Activated CD8-positive, alpha-beta memory T cell treated with anti-CD3 and anti-CD28 coated beads, Interleukin-2, amount 50 U/mL, for 24 hours (primary cell): ENCODE measurements around the gene CTTNBP2NL.
A peak's percentile ranks its signal among the peaks of the same experiment; 100 is the strongest.
"Not testable (repeated sequence)": the region's sequence is repeated elsewhere in the genome, so short reads cannot be mapped to it uniquely, and the experiment has no call there.

Experiments
- DNase-seq: peaks from one replicate; pipeline ENCODE4 v3.0.0-alpha.2; 2020; ENCODE audit errors: extremely low read depth

CTTNBP2NL gene

GRCh38 chr1:112386731-112387346, 9.2 kb upstream of the CTTNBP2NL start:
- no peak for DNase-seq

DNA sequence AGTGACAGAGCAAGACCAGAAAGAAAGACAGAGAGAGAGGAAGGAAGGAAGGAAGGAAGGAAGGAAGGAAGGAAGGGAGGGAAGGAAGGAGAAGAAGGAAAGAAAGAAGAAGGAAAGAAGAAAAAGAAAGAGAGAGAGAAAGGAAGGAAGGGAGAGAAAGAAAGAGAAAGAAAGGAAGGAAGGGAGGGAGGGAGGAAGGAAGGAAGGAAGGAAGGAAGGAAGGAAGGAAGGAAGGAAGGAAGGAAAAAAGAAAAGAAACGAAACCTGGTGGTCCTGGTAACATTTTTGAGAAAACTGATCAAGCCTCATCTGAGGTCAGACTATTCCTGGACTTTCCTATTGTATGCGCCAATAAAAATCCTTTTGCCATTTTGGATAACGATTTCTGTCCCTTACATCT, 8.2 kb upstream of the CTTNBP2NL start:
- DNase-seq: no peak

GRCh38 chr1:112388436-112388835, 7.6 kb upstream of the CTTNBP2NL start:
- no peak for DNase-seq

DNA sequence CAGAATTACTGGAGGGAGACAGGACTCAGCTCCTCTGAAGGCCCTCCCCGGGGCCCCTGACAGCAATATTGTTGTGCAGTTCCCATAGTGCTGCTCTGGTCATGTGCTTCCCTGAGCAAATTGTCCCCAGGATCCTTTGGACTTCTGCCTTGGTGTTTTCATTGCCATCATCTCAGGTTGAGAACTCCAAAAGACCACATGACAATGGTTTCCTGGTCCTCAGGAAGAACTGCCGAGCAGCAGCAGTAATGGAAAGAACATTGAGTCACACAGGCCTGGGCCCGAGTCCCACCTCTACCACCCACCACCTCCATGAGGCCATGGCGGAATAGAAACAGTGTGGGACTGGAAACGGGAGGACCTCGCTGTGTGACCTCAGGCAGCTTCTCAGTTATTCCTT, 6.3 kb upstream of the CTTNBP2NL start:
- DNase-seq: no peak

GRCh38 chr1:112390335-112390734, 5.7 kb upstream of the CTTNBP2NL start:
- DNase-seq: not testable (repeated sequence)

GRCh38 chr1:112390775-112391602, 5.0 kb upstream of the CTTNBP2NL start:
- DNase-seq: peak; percentile 64

GRCh38 chr1:112391603-112391940, 4.4 kb upstream of the CTTNBP2NL start:
- DNase-seq: no peak

DNA sequence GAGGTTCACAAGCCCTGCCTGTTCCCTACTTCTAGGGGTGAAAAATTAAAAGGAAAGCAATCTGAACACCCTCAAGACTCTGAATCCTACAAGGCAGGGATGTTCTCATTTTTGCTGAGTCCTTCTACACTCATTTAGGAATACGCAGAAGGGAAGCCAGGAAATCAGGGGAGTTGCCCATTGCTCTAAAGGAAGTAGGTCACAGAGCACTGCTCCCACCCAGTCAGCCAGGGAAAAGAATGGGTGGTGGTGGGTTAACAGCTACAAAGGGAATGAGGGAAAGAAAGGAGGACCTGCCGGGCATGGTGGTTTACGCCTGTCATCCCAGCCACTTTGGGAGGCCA, 2.4 kb upstream of the CTTNBP2NL start:
- DNase-seq: no peak

- DNase-seq: no peak
Observed at GRCh38 chr1:112394743-112395062, 1.3 kb upstream of the CTTNBP2NL start.

- no peak for DNase-seq
Observed at GRCh38 chr1:112395256-112395820, 676 bp upstream of the CTTNBP2NL start.

DNA sequence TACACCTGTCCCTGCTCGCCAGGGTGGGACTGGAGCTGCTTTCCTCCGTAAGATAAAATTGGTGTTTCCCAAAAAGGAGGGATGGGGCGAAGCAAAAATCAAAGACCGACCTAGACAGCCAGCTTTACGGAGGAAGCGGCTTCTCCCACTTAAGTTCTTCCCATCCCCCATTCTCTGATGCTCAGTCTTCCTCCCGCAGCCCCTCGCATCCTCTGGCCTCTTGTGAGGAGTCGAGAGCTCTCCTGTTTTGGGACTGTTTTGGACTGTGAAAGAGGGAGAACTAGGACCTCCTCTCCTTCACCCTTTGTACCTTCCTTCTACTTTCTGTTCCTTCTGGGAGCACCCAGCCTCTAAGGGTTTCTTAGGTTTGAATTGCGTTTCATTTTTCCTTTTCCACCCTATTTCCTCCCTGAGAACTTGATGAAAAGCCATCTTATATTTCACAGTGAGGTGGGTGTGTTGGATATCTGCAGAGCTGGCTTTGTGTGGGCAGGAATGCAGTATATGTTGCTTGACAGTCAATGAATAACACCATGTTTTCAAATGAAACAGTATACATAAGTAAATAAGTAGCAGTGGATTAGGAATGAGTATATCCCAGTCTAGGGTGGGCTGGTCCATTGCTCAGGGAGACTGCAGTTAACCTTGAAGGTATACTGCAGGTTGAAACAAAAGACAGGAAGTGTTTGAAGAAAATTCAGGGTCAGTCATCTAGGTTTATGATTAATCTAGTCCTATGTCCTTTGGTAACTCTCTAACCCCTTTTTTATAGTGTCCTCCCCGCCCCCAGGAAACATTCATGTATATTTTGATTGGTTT, 848 bp downstream of the CTTNBP2NL start:
- DNase-seq: no peak

DNA sequence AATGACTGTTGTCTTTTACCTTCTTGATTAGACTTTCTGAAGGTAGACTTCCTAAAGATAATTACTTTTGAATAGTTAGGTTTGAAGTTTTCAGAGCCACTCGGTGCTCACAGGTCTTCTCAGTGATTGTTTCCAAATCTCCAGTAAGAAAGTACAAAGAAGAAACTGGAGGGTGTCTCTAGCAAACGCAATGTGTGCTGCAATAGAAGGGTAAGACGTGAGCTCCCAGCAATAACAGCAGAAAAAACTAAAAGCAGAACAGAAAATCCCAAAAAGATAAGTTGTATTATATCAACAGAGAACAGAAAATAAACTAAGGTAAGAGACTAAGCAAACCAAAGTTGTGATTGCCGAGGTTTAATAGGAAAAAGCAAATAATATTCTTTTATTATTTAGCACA, 1.8 kb downstream of the CTTNBP2NL start:
- no peak for DNase-seq

DNA sequence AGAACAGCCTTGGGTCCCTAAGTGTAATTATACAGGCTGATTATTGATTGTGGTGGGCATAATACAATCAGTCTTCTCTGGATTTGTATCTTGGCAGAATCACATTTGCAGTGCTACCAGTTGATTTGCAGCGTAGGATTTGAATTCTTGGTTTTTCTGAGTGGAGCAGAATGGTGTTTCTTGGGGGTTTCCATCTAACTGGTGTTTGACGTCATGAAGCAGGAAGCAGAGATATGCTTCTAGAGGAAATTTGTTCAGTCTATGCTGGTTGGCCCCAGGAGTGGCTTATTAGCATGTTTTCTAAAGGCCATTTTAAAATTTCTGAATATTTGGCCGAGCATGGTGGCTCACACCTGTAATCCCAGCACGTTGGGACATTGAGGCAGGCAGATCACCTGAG, 3.4 kb downstream of the CTTNBP2NL start:
- no peak for DNase-seq

DNA sequence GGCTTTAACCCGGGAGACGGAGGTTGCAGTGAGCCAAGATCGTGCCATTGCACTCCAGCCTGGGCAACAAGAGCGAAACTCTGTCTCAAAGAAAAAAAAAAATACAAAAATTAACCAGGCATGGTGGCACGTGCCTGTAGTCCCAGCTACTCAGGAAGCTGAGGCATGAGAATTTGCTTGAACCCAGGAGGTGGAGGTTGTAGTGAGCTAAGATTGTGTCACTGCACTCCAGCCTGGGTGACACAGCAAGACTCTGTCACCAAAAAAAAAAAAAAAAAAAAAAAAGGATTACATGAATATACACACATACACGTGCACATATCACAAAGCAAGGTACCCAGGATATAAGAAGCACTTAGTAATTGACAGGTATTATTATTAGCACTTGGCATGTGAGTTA, 4.7 kb downstream of the CTTNBP2NL start:
- DNase-seq: not testable (repeated sequence)

DNA sequence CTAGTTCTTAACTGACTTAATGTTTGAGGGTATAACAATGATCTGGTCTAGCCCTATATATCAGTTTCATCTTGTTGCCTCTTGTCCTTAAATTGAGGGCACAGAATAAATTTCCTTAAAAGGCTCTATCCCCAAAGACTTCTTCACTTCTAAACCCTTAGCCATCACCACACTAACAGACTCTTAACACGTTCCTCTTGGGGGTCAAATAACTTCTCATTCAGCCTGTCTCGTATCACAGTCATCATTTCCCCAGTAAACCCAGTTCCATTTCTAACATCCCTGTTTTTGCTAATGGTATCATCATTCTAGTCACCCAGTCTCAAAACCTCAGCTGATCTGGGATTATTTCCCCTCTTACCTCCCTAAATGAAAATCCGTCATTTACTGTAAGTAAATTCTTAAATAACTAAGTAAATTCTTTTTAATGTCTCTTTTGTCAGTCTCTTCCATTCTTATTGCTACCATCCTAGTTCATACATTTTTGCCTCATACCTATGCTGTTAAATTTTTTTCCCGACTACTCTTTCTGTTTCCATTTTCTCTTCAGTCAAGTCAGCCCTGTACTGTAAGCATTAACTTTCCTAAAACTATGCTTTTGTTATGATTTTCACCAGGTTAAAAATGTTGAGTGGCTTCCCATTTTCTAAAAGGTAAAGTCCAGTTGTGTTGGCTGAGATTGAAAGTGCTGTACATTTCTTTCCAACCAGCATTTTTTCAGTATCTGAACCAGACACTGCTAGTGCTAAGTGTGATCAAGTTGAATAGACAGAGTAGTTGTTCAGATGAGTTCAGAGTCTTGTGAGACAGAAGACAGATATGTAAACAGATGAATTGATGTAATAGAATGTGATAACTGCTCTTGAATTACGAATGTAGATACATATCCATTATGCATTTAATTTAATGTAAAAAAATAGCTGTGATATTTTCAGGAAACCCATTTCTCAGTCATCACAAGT, 6.9 kb downstream of the CTTNBP2NL start:
- DNase-seq: no peak

- no peak for DNase-seq
Observed at GRCh38 chr1:112406771-112407170, 10.8 kb downstream of the CTTNBP2NL start.

- no peak for DNase-seq
Observed at GRCh38 chr1:112409414-112409813, 13.4 kb downstream of the CTTNBP2NL start.

DNA sequence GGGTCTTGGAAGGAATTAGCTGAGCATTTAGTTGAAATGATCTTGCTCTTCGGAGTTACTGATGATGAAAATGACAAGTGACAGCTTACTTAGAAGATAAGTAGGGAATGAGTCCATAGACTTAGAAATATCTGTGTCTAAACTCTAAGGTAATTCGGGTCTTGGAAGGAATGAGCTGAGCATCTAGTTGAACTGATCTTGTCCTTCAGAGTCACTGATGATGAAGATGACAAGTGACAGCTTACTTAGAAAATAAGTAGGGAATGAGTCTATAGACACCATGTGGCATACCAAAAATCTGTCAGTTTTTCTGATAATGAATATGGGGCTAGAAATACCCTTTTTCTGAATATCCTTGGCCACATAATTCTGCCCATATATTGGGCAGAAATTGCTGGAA, 14.7 kb downstream of the CTTNBP2NL start:
- no peak for DNase-seq

- DNase-seq: no peak
Observed at GRCh38 chr1:112417271-112417670, 21.3 kb downstream of the CTTNBP2NL start.

DNA sequence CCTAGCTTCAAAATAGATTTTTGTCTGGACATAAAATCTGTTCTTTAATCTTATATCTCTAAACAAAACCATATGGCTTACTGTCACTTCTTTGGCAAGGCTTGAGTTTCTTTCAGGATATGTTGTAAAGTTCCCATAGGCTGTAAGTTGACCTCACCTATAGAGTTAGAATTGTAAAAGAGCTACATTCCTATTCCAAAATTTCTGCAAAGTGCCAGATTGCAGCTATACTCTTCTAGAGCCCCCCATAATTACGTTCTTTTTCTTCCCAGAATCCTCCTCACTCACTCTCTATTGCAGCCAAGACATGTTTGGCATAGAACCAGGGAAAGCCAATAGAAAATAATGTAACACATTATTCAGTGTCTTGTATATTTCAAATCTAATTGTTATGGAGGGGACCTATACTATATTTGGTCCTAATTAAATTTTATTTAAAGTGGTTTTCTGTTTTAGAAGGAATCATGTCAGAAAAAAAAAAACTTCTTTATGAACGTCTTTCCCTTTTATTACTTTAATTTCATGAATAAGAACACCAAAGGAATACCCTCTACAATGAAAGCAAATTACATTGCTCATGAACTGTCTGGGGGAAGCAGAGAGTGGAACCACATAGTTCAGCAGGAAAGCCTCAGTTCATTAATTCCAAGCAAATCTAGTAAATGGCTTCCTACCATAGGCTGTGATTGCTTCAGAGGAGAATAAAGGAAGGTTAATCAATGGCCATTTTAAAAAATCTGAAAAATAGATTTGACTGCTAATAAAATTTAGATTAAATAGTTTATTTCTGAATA, 22.3 kb downstream of the CTTNBP2NL start:
- DNase-seq: no peak

- DNase-seq: no peak
Observed at GRCh38 chr1:112423207-112423606, 27.2 kb downstream of the CTTNBP2NL start.
